ENCODE data around the gene COL6A2. TPM values are rescaled to one million over a fixed set of nuclear protein-coding genes. Genes with fewer than 3 reads are reported as not detected.

Gene COL6A2
- total and polyA plus RNA-seq, 8 donors, result 15.2 to 135 (median 65.5) TPM

- WGBS, 2 donors, result 85 to 91% methylated on average over 34 to 39 of the region's 39 CpGs
- intact Hi-C loops (cut with DNase I), result no loop called here
- H3K4me1 ChIP-seq, result peaks cover 0 to 4% (median 0%) of the 10 kb centered on the region in 3 donors
- no peaks in the 10 kb centered on the region for H3K27me3 ChIP-seq
- no peaks in the 10 kb centered on the region for H3K36me3 ChIP-seq
- DNase-seq, result peak in 5 of 6 donors; percentile 2 to 55 (median 13)
- no peaks in the 10 kb centered on the region for H3K9me3 ChIP-seq
- ATAC-seq, result no peak
- H3K27ac ChIP-seq, result no peak overlapping the region
- no peak overlapping the region for H3K4me3 ChIP-seq
- TF ChIP-seq CTCF (IDR thresholded peaks at IDR 0.05), result no peak
- no peak for FAIRE-seq
Observed at GRCh38 chr21:46154155-46154954, 56.4 kb downstream of the COL6A2 start.

GRCh38 chr21:46154955-46155513 lies 57.1 kb downstream of the COL6A2 start:
- H3K27ac ChIP-seq, result no peak overlapping the region
- H3K27me3 ChIP-seq, result no peaks in the 10 kb centered on the region
- 75 to 84% methylated on average over 16 of the region's 16 CpGs for WGBS, 2 donors
- H3K4me3 ChIP-seq, result no peak overlapping the region
- intact Hi-C loops (cut with DNase I), result no loop called here
- ATAC-seq (no peak), FAIRE-seq (no peak), DNase-seq (peak in 4 of 6 donors; percentile 11 to 57 (median 22))
- no peaks in the 10 kb centered on the region for H3K9me3 ChIP-seq
- TF ChIP-seq CTCF (IDR thresholded peaks at IDR 0.05), result no peak
- no peaks in the 10 kb centered on the region for H3K36me3 ChIP-seq
- peaks cover 0 to 4% (median 0%) of the 10 kb centered on the region in 3 donors for H3K4me1 ChIP-seq

- Histone ChIP-seq H3K4me1 (peaks cover 0 to 4% (median 0%) of the 10 kb centered on the region in 3 donors), H3K27me3 (no peaks in the 10 kb centered on the region), H3K36me3 (no peaks in the 10 kb centered on the region), H3K4me3 (no peak within 1 kb of the TSS), H3K27ac (no peak within 1 kb of the TSS), H3K9me3 (no peaks in the 10 kb centered on the region)
- no peak for TF ChIP-seq CTCF (IDR thresholded peaks at IDR 0.05)
- intact Hi-C loops (cut with DNase I), result no loop called here
- WGBS, 2 donors, result 70 to 82% methylated on average over 34 of the region's 34 CpGs
- no peak for ATAC-seq
- no peak for FAIRE-seq
- DNase-seq, result peak in 4 of 6 donors; percentile 9 to 54 (median 12)
Observed at GRCh38 chr21:46155514-46156377, 57.8 kb downstream of the COL6A2 start, which contains the start of gene FTCD. TSS of gene FTCD (minus strand) at chr21:46155579. CDS start at chr21:46155523, 56 bp downstream.

- 84 to 89% methylated on average over 7 of the region's 7 CpGs for WGBS, 2 donors
- Histone ChIP-seq H3K36me3 (no peaks in the 10 kb centered on the region), H3K9me3 (no peaks in the 10 kb centered on the region), H3K27me3 (no peaks in the 10 kb centered on the region), H3K27ac (no peak overlapping the region), H3K4me1 (peaks cover 0 to 4% (median 0%) of the 10 kb centered on the region in 3 donors), H3K4me3 (no peak overlapping the region)
- ATAC-seq (no peak), DNase-seq (peak in 2 of 6 donors; percentile 5 to 29), FAIRE-seq (no peak)
- no peak for TF ChIP-seq CTCF (IDR thresholded peaks at IDR 0.05)
- intact Hi-C loops (cut with DNase I), result no loop called here
Observed at GRCh38 chr21:46156378-46156645, 58.4 kb downstream of the COL6A2 start.
